ENCODE data around the gene VARS2.
"Not testable (repeated sequence)": the region's sequence is repeated elsewhere in the genome, so short reads cannot be mapped to it uniquely, and the experiment has no call there.

Gene VARS2

DNA sequence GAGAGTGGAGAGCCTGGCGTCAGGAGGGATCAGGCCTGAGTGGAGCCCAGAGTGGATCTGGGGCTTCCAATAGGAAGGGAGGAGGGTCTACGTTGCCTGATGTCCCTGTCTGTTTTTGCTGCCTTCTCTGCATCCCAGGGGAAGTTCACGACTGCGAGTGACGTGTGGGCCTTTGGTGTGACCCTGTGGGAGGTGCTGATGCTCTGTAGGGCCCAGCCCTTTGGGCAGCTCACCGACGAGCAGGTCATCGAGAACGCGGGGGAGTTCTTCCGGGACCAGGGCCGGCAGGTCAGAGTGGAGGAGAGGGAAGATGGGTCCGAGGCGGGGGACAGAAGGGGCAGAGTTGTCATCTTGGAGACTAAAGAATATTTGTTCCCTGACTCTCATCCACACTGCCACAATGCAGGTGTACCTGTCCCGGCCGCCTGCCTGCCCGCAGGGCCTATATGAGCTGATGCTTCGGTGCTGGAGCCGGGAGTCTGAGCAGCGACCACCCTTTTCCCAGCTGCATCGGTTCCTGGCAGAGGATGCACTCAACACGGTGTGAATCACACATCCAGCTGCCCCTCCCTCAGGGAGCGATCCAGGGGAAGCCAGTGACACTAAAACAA is 15.2 kb upstream of the VARS2 start:
- no peak for DNase-seq (ENCODE audit: low read depth)

DNA sequence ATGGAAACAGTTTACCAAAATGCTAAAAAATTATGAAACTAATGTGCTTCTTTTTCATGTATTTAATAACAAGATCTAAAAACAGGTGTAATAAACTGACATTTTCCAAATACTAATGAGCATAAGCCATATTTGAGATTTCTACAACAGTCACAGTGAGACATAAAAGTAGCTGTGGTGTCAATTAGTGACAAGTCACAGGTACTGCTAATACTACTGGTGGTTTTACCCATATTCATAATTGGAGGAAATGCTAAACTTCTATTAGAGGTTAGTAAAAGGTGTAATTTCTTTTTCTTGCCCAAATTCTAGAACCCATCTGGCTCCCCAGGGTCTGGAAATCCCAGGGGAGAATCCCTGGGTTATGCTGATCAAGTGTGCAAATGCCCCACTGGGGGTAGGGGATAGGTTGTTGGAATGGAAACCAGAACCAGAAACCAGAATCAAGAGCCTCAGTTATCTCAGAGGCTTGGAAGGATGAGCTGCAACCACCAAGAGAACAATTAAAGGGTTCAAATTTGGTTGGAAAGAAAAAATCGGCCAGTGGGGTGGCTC is 13.1 kb upstream of the VARS2 start:
- DNase-seq (ENCODE audit: low read depth) = no peak

DNA sequence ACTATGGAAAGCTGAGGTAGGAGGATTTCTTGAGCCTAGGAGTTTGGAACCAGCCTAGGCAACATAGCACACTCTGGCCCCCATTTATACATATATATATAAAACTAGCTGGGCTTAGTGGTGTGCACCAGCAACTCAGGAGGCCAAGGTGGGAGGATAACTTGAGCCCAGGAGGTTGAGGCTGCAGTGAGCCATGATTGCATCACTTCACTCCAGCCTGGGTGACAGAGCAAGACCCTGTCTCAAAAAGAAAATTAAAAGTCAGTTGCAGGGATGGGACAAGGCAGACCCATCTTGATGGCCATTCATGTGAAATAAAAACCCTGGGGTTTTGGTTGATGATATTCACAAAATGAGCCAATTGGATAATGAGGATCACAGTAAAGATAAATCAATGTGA is 12.6 kb upstream of the VARS2 start:
- DNase-seq (ENCODE audit: low read depth) = no peak

DNA sequence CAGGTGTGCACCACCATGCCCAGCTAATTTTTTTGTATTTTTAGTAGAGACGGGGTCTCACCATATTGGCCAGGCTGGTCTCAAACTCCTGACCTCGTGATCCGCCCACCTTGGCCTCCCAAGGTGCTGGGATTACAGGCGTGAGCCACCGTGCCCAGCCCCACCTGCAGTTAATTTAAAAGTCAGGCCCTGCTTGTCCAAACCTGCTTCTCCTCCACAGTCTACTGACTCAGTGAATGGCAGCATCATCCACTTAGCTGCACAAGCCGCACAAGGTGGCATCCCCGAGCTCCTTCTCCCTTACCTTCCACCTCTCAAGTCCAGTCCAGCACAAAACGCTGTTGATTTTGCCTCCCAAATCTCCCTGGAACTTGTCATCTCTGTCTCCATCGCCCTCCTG is 11.8 kb upstream of the VARS2 start:
- not testable (repeated sequence) for DNase-seq (ENCODE audit: low read depth)

DNA sequence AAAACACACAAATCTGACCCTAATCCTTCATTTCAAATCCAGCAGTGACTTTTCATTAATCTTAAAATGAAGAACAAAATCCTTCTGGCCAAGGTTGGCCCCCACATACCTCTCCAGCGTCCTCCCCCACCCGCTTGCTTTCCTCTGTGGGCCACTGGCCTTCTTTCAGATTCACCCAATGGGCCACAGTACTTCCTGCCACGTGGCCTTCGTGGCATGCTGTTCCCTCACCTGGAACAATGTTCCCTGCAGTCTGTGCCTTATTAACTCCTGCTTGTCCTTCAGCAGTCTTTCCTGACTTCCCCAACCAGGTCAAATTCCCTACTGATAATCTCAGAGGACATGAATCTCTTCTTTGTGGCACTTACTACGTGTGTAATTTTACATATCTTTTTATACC is 11.3 kb upstream of the VARS2 start:
- no peak for DNase-seq (ENCODE audit: low read depth)

DNA sequence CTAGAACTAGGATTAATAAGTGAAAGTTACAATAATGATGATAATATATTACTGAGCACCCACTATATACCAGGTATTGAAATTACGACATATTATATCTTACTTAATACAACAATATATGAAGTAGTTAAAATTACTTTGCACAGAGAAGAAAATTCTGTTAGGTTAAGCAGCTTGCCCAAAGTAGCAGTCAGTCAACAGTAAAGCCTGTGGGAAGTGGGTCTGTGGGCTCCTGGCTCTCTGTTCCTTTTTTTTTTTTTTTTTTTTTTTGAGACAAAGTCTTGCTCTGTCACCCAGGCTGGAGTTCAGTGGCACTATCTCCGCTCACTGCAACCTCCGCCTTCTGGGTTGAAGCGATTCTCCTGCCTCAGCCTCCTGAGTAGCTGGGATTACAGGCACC is 10.8 kb upstream of the VARS2 start:
- DNase-seq (ENCODE audit: low read depth) = no peak

DNA sequence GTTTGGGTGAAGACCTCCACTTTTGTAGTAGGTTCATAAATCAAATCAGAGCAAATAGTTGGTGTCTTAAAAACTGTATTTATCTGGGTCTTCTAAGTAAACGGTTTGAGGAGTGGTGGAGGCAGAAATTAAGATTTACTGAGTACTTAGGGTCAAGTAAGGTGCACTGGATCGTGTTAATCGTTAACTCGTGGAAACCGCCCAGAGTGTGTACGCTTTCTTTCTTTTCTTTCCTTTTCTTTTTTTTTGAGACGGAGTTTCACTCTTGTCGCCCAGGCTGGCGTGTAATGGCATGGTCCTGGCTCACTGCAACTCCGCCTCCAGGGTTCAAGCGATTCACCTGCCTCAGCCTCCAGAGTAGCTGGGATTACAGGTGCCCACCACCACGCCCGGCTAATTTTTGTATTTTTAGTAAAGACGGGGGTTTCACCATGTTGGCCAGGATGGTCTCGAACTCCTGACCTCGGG is 6.7 kb upstream of the VARS2 start:
- not testable (repeated sequence) for DNase-seq (ENCODE audit: low read depth)

DNA sequence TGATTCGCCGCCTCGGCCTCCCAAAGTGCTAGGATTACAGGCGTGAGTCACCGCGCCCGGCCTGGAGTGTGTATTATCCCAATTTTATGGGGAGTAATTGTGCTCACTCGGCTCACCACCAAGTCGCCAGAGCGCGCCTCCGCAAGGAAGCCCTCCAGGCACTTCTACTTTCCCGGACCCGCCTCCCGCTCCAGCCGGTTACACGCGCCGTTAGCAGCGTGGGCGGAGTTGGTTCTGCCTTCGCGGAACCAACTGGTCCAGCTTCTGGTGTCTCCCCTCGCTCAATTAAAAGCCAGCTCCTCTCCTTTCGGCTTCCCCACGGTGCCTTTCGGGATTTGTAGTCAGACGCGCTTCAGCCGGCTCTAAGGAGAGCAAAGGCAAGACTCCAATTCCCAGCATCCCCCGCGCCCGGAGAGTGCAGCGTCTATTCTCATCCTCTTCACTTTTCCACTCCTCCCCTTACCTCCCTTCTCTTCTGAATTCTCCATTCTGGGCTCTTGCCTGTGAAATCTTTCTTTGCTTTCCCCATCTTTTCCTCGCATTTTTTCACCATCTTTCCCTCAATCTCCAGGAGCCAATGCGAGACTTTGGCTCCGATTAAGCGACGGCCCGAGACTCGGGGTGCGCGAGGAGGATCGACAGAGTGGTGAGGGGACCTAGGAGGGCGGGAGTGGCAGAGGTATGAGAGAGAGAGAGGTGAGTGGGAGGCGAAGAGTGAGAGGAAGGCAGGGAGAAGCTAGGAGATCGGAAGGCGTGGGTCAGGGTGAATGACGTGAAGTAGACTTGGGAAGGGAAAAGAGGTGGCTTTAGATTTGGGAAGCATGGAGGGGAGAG is 6.1 kb upstream of the VARS2 start, which contains the start of gene GTF2H4:
Gene GTF2H4, plus strand, starts transcription at position 450 of the 834 bp plus-strand sequence.
- peak; percentile 97 for DNase-seq (ENCODE audit: low read depth)

DNA sequence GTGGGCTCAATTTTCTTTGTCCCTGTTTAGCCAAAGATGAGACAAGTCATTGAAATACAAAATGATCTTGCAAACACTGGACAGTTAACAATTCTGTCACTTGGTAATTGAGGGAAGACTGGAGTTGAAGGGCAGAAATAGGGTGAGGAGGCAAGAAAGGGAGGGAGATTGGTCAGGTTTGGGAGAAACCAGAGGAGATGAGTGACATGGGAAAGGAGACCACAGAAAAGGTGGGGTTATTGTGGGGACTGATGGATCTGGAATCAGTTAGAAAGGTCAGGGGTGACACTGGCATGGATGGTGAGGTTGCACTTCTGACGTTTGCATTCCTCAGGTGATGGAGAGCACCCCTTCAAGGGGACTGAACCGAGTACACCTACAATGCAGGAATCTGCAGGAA is 5.3 kb upstream of the VARS2 start:
- DNase-seq (ENCODE audit: low read depth) = no peak

DNA sequence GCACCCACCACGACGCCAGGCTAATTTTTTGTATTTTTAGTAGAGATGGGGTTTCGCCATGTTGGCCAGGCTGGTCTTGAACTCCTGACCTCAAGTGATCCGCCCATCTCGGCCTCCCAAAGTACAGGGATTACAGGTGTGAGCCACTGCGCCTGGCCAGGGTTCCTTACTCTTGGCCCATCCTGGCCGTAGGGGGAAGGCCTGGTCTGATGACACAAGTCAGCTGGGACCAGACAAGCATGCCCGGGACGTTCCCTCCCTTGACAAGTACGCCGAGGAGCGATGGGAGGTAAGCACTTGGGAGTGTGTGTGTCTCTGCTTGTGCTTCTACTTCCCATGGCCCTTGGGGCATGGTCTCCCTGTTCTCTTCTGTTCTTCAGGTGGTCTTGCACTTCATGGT is 3.6 kb upstream of the VARS2 start:
- not testable (repeated sequence) for DNase-seq (ENCODE audit: low read depth)

DNA sequence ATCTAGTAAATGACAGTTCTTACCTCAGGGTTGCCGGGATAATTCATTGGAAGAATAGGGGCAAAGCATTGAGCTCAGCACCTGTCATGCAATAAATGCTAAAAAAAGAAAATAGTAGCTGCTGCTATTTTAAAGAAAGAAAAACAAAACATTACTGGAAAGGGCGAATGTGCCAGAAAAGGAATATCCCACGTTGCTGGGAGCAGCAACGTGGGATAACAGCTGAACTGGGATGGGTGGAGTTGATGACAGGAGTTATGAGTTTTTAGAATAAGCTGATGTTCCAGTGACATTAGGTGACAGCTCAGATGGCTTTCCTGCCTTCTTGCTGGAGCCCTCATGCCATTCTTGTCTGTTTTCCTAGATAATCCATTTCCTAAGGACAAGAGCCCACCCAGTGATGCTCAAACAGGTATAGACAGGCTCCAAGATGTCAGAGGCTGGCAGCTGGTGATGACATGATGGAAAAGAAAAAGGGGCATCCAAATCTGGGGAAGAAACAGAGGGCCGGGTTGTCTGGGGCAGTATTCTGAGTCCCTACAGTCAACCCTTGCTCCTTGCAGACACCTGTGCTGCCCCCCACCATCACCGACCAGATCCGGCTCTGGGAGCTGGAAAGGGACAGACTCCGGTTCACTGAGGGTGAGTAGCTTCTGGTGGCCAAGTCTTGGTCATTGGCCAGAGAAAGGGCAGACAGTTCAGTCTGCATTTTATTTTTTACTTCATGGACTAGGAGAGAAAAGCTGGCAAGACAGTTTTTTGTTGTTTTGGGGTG is 1.1 kb upstream of the VARS2 start:
- DNase-seq (ENCODE audit: low read depth) = no peak

DNA sequence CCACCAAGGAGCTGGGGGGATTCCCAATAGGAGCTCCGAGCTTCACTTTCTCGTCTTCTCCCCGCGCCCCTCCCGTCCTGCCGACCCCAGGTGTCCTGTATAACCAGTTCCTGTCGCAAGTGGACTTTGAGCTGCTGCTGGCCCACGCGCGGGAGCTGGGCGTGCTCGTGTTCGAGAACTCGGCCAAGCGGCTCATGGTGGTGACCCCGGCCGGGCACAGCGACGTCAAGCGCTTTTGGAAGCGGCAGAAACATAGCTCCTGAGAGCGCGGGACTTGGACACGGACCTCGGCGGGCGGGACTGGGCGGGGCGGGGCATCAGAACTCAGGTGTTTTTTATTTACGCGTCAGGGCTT is 340 bp upstream of the VARS2 start:
- no peak for DNase-seq (ENCODE audit: low read depth)

DNA sequence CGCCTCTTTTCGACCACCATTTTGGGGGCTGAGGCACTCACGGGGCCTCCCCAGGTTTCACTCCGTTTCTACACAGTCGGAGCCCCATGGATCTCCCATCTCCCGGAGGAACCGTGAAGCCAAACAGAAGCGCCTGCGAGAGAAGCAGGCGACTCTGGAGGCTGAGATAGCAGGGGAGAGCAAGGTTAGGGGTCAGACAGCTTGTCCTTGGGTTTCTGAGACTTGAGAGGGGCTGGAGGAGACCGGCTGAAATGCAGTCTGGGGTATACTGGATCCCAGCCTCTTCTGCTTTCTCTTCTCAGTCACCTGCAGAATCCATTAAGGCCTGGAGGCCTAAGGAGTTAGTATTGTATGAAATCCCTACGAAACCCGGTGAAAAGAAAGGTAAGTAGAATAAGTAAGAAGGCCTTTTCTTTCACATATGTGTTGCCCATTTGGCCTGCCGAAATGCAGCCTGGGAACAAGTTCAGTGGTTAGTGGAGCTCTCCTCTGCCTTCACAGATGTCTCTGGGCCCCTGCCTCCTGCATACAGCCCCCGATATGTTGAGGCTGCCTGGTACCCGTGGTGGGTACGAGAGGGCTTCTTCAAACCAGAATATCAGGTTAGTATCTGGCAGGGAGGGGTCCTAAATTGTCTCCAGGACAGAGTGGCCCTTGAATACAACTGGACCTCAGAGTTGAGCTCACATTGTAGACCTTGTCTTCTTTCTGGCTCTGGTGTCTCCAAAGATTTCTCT is 984 bp downstream of the VARS2 start:
- no peak for DNase-seq (ENCODE audit: low read depth)

DNA sequence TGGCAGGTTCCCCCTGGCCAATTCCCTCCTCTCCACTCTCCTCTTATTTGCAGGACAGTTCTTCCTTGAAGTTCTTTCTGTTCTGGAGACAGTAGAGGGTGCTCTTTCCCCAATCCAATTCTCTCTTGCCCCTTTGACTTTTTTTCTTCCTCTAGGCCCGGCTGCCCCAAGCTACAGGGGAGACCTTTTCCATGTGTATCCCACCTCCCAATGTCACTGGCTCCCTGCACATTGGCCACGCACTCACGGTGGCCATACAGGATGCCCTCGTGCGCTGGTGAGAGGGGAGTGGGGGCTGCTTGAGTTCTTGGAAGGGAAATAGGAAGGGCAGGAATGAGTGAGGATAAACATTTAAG is 1.5 kb downstream of the VARS2 start:
- DNase-seq (ENCODE audit: low read depth) = no peak

DNA sequence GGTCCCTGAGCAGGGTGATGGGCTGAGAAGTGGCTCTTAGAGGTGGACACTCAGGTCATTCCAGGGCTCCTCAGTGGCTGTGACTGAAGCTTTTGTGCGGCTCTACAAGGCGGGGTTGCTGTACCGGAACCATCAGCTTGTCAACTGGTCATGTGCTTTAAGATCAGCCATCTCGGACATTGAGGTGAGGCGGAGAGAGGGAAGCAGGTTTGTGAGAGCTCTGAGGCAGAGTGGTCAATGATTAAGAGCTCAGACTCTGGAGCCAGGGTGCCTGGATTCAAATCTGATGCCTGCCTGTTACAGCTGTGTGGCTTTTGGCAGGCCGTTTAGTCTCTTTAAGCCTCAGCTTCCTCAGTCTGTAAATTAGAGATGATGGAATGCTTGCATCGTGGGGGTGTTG is 3.0 kb downstream of the VARS2 start:
- DNase-seq (ENCODE audit: low read depth) = no peak

DNA sequence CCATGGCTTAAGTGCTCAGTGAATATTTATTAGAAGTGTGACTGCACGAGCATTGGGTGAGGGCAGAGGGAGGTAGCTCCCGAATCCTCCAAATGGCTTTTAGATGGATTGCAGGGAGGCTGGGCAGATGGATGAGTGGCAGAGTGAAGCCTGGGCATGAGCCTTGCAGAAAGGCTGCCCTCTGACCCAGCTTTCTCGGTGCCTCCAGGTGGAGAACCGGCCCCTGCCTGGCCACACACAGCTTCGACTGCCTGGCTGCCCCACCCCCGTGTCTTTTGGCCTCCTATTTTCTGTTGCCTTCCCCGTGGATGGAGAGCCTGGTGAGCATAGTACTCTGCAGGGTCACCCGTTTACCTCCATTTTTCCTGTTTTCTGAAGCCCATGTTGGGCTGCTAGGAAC is 3.4 kb downstream of the VARS2 start:
- DNase-seq (ENCODE audit: low read depth) = no peak

DNA sequence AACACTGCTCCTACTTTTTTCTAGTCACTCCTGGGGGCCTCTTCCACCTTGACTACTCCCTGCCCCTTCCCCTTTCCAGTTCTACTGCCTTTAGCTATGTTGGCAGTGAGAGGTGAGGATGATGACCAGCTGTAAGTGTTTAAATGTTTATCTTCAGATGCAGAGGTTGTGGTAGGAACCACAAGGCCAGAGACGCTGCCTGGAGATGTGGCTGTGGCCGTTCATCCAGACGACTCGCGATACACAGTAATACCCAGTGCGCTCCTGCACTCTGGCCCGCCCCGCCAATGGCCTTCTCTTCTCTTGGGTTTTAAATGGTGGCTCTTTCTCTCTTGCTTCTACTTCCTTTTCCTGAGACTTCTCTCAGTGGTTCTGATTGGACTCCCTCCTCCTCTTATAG is 4.6 kb downstream of the VARS2 start:
- no peak for DNase-seq (ENCODE audit: low read depth)

DNA sequence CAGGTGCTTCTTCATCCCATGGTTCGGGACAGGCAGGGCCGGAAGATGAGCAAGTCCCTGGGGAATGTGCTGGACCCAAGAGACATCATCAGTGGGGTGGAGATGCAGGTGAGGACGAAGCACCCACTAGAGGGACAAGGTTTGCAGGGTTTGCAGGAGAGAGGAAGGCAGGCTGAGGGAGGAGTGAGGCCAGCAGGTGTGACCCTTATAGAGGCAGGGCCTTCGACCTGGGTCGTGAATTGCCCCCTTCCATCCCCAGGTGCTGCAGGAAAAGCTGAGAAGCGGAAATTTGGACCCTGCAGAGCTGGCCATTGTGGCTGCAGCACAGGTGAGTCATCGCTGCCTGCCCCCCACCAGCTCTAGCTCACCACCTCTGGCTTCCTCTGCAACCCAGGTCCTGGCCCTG is 8.4 kb downstream of the VARS2 start:
- DNase-seq (ENCODE audit: low read depth) = no peak

DNA sequence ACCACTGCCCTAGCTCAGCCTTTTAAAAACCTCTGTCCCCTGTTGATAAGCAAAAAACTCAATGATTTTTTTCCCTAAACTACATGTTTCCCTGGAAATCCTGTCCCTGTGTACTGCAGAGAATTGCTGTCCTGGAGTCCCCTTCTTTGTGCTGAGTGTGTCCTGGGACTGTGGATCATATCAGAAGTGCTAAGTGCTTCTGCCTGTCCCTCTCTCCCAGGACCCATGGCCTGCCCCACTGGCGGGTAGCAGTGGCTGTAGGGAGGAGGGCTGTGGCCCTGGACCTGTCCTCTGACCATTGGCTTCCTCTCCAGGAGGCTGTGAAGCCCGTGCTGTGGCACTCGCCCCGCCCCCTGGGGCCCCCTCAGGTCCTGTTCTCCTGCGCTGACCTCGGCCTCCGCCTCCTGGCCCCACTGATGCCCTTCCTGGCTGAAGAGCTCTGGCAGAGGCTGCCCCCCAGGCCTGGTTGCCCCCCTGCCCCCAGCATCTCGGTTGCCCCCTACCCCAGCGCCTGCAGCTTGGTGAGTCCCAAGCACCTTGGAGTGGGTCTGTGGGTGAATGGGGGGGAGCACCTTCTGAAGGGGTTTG is 10.1 kb downstream of the VARS2 start:
- not testable (repeated sequence) for DNase-seq (ENCODE audit: low read depth)

DNA sequence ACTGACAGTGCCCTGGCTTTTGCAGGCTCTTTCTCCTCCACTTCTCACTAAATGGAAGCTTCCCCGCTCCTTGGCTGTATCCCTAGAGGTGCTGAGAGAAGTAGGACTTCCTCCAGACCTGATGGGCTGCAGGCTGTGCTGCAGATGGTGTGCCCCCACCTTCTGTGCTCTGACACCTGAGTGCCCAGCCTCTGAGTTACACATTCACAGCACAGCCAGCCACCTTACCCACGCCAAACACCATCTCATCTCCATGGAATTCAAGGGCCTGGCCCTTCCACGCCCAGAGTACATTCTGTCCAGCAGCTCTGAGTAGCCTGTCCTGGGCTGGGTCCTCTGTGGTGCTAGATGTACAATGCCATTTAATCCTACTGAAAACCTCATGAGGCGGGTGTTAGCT is 12.6 kb downstream of the VARS2 start:
- DNase-seq (ENCODE audit: low read depth) = no peak

DNA sequence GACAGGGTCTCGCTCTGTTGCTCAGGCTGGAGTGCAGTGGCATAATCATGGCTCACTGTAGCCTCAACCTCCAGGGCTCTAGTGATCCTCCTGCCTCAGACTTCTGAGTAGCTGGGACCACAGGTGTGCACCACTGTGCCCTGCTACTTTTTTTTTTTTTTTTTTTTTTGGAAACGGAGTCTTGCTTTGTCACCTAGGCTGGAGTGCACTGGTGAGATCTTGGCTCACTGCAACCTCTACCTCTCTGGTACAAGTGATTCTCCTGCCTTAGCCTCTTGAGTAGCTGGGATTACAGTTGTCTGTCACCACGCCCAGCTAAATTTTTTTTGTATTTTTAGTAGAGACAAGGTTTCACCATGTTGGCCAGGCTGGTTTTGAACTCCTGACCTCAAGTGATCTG is 13.0 kb downstream of the VARS2 start:
- not testable (repeated sequence) for DNase-seq (ENCODE audit: low read depth)

DNA sequence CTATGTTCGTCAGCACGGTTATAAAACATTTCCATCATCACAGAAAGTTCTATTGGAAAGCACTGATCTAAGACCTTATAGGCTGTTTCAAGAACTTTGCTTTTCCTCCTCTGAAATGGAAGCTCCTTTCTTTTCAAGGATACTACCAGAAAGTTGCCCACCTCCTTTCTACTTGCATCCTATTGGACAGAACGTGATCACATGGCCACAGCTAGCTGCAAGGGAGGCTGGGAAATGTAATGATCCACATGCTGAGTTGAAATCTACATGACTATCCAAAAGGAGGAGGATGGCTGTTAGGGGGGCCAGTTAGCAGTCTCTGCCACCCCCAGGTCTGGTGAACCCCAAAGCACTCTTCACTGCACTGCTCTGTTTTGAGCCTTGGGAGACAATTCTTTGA is 14.6 kb downstream of the VARS2 start:
- no peak for DNase-seq (ENCODE audit: low read depth)

Data from HS-5 (cell line).